ENCODE measurements around the gene POLR2B.

- TF ChIP-seq CTCF (IDR thresholded peaks at IDR 0.05) (no peak), EZH2phosphoT487 (IDR thresholded peaks at IDR 0.05) (no peak)
These were observed 38.3 kb upstream of the POLR2B start for GRCh38 chr4:56940403-56940802.

Measured in neural progenitor cell (in vitro differentiated cells).